ENCODE measurements around the gene DDX19B.
"Not testable (repeated sequence)": the region's sequence is repeated elsewhere in the genome, so short reads cannot be mapped to it uniquely, and the experiment has no call there.

The DDX19B gene

GRCh38 chr16:70271696-70272095 is 27.3 kb upstream of the DDX19B start:
- no peaks in the 10 kb centered on the region for H3K9me3 Mint-ChIP-seq
- no peaks in the 10 kb centered on the region for H3K4me1 Mint-ChIP-seq
- no peak for TF ChIP-seq CTCF (IDR thresholded peaks at IDR 0.05)

GRCh38 chr16:70276392-70276791 is 22.6 kb upstream of the DDX19B start:
- no peak for DNase-seq
- H3K4me3 Mint-ChIP-seq, result no peak overlapping the region
- H3K27me3 Mint-ChIP-seq (ENCODE audit: low read depth, poor library complexity), result peaks cover 4% of the 10 kb centered on the region
- H3K27ac Mint-ChIP-seq, result no peak overlapping the region
- no peak for TF ChIP-seq CTCF (IDR thresholded peaks at IDR 0.05)
- H3K9me3 Mint-ChIP-seq, result no peaks in the 10 kb centered on the region
- peaks cover 79% of the 10 kb centered on the region for H3K36me3 Mint-ChIP-seq (ENCODE audit: low read depth)
- H3K4me1 Mint-ChIP-seq, result no peaks in the 10 kb centered on the region

More at GRCh38 chr16:70271696-70272095, 27.3 kb upstream of the DDX19B start:
- Mint-ChIP-seq H3K27me3 (ENCODE audit: low read depth, poor library complexity) (peaks cover 4% of the 10 kb centered on the region), H3K4me3 (no peak overlapping the region), H3K27ac (no peak overlapping the region), H3K36me3 (ENCODE audit: low read depth) (peaks cover 80% of the 10 kb centered on the region)
- DNase-seq, result no peak

- Mint-ChIP-seq H3K36me3 (ENCODE audit: low read depth) (peaks cover 32% of the 10 kb centered on the region), H3K4me3 (peak overlapping the region; percentile 96), H3K27ac (peak overlapping the region; percentile 92), H3K4me1 (peaks cover 16% of the 10 kb centered on the region)
- H3K9me3 Mint-ChIP-seq; H3K27me3 Mint-ChIP-seq (ENCODE audit: low read depth, poor library complexity); DNase-seq: not testable (repeated sequence)
These were observed 11.5 kb upstream of the DDX19B start for GRCh38 chr16:70287304-70287971.

- Mint-ChIP-seq H3K4me1 (peaks cover 16% of the 10 kb centered on the region), H3K36me3 (ENCODE audit: low read depth) (peaks cover 16% of the 10 kb centered on the region), H3K4me3 (peak within 1 kb of the TSS; percentile 96), H3K27me3 (ENCODE audit: low read depth, poor library complexity) (peaks cover 5% of the 10 kb centered on the region), H3K9me3 (peaks cover 4% of the 10 kb centered on the region), H3K27ac (peak within 1 kb of the TSS; percentile 99)
- DNase-seq, result peak; percentile 95
- TF ChIP-seq CTCF (IDR thresholded peaks at IDR 0.05), result no peak
These were observed 9.5 kb upstream of the DDX19B start, which contains the start of gene AARS1 for GRCh38 chr16:70289229-70290094. Gene AARS1, minus strand, starts transcription at chr16:70289506. Its CDS starts 6,743 bp downstream, at chr16:70282763.

- H3K36me3 Mint-ChIP-seq (ENCODE audit: low read depth), result peaks cover 5% of the 10 kb centered on the region
- peaks cover 4% of the 10 kb centered on the region for H3K9me3 Mint-ChIP-seq
- H3K27me3 Mint-ChIP-seq (ENCODE audit: low read depth, poor library complexity), result peaks cover 5% of the 10 kb centered on the region
- H3K4me3 Mint-ChIP-seq, result no peak overlapping the region
- H3K27ac Mint-ChIP-seq, result no peak overlapping the region
- H3K4me1 Mint-ChIP-seq, result peaks cover 16% of the 10 kb centered on the region
- no peak for TF ChIP-seq CTCF (IDR thresholded peaks at IDR 0.05)
- DNase-seq, result no peak
These were observed 8.0 kb upstream of the DDX19B start for GRCh38 chr16:70290949-70291519.

- H3K27me3 Mint-ChIP-seq (ENCODE audit: low read depth, poor library complexity); H3K9me3 Mint-ChIP-seq; H3K36me3 Mint-ChIP-seq (ENCODE audit: low read depth); DNase-seq; H3K4me3 Mint-ChIP-seq; H3K27ac Mint-ChIP-seq: not testable (repeated sequence)
- H3K4me1 Mint-ChIP-seq, result peaks cover 16% of the 10 kb centered on the region
These were observed 6.8 kb upstream of the DDX19B start for GRCh38 chr16:70292148-70292547.

Measured in nephron progenitor cell (in vitro differentiated cells).